Activated B cell treated with CpG ODN at 0.5 μM for 24 hours (primary cell): ENCODE measurements around the gene AP4B1. TPM values are rescaled to one million over a fixed set of nuclear protein-coding genes. Genes with fewer than 3 reads are reported as not detected.

Source experiments
- ATAC-seq: fragments of 200-7000 bp; cut with Tn5 transposase; one replicate; pipeline ENCODE4 v1.10.0; 2021; ENCODE audit warnings: low read depth, mild to moderate bottlenecking, moderate library complexity
- CTCF ChIA-PET: fragments of 350-600 bp; sonication (Branson Sonifier 250); formaldehyde crosslinking; loops from one replicate; lab custom pipeline; 2021; ENCODE audit warnings: antibody characterized with exemption; lab: Charles Lee
- POLR2A ChIA-PET: fragments of 350-600 bp; sonication (Branson Sonifier 250); formaldehyde crosslinking; loops from one replicate; lab custom pipeline; 2021; ENCODE audit warnings: antibody characterized with exemption; lab: Charles Lee
- DNase-seq: peaks from one replicate; pipeline ENCODE4 v3.0.0; 2022
- H3K27ac Mint-ChIP-seq: one replicate; pipeline ENCODE4 v1.8.0; 2020; ENCODE audit warnings: mixed read lengths
- H3K27me3 Mint-ChIP-seq: one replicate; pipeline ENCODE4 v1.8.0; 2021; ENCODE audit warnings: mixed read lengths
- H3K36me3 Mint-ChIP-seq: one replicate; pipeline ENCODE4 v1.8.0; 2021; ENCODE audit warnings: low read depth, mixed read lengths
- H3K4me1 Mint-ChIP-seq: one replicate; pipeline ENCODE4 v1.8.0; 2021; ENCODE audit warnings: mixed read lengths
- H3K4me3 Mint-ChIP-seq: one replicate; pipeline ENCODE4 v1.8.0; 2020; ENCODE audit warnings: mild to moderate bottlenecking, mixed read lengths
- H3K9me3 Mint-ChIP-seq: one replicate; pipeline ENCODE4 v1.8.0; 2020; ENCODE audit warnings: mixed read lengths
- intact Hi-C: fragments of 100-400 bp; cut with micrococcal nuclease; formaldehyde crosslinking; loops from one replicate; pipeline ENCODE4 v1.15.1; 2024
- total RNA-seq: library from RNA; stranded (reverse); gene quantifications from 2 replicates; pipeline ENCODE4 v1.2.3, GENCODE V29; 2022
- TF ChIP-seq, protein P1 (sequence below): fragments of 200-600 bp; IDR thresholded peaks from one replicate; pipeline ENCODE4 v1.8.0; 2022; ENCODE audit warnings: antibody characterized with exemption, mild to moderate bottlenecking

AP4B1 gene
- total RNA-seq, 1 donor from 2014 or later, result 69.9 TPM

DNA sequence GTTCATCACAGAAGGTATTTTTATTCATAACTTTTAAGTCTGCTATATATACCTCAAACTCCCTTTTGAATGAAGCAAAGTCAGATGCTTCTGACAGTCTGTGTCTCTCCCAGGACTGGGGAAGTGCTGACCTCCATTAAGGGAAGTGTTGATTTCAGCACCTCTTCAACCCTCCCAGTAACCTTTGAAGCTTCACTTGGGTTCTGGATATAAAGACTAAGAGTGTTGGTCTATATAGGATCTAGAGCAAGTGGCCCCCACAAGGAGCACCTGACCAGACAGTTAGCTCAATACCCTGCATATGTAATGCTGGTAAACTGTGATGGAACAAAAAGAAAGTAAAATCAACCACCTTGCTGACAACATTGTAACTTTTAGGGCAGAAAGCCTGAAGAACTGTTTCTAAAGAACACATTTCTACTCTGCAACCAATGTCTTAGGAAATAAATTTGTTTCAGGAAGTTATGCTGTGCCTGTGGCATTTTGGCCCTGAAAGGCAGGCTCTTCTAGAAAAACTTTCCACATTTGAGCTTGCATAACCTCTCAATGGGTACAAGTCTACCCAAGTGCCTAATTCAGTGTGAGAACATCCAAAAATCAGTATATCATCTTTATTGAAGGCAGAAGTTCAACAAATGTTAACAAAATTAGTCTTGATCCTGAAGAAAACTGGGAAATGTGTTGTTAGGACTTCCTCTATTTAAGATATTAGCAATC lies 32.2 kb downstream of the AP4B1 start:
- TF ChIP-seq, protein P1, sequence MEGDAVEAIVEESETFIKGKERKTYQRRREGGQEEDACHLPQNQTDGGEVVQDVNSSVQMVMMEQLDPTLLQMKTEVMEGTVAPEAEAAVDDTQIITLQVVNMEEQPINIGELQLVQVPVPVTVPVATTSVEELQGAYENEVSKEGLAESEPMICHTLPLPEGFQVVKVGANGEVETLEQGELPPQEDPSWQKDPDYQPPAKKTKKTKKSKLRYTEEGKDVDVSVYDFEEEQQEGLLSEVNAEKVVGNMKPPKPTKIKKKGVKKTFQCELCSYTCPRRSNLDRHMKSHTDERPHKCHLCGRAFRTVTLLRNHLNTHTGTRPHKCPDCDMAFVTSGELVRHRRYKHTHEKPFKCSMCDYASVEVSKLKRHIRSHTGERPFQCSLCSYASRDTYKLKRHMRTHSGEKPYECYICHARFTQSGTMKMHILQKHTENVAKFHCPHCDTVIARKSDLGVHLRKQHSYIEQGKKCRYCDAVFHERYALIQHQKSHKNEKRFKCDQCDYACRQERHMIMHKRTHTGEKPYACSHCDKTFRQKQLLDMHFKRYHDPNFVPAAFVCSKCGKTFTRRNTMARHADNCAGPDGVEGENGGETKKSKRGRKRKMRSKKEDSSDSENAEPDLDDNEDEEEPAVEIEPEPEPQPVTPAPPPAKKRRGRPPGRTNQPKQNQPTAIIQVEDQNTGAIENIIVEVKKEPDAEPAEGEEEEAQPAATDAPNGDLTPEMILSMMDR, result no peak
- Mint-ChIP-seq H3K36me3 (peaks cover 8% of the 10 kb centered on the region), H3K27ac (peak overlapping the region; percentile 95), H3K4me3 (peak overlapping the region; percentile 85), H3K27me3 (no peaks in the 10 kb centered on the region), H3K9me3 (no peaks in the 10 kb centered on the region), H3K4me1 (peaks cover 74% of the 10 kb centered on the region)
- DNase-seq (no peak), ATAC-seq (no peak)
- POLR2A ChIA-PET, result interaction anchor here (0.6 to 1.5 kb wide), 4 partner anchors 10 to 57 kb away, joined by 3 to 6 read pairs (median 4); partner anchors contain the start of genes AP4B1 and HIPK1
- intact Hi-C loops, result no loop called here
- CTCF ChIA-PET, result interaction anchor here (0.9 kb wide), 1 partner anchor 13 kb away, joined by 6 read pairs; no protein-coding TSS in a partner anchor

DNA sequence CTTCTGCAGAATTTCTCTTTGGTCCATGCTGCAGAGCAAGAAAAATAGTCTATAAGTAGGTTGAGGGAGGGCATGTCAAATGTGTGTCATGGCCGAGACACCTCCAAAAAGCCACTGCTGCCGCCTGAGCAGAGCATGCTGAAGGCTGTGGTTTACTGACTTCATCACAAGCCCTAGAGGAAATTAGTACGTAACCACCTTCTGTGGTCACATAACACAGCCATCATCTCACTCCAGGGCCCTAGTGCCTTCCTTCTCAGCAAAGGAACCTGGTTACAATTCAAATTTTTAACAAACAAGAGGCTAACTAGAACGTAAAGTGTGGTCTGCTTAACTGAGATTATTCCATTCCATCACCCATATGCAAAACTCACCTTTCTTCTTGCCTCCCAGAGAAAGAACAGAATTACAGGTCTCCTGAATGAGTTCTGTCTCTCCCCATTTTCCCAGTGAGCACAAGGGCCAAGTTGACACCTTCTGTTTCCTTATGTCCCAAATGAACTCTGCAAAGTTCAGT lies 32.9 kb downstream of the AP4B1 start, which contains the start of gene PTPN22:
Gene PTPN22 (minus strand): TSS at position 116 of the 517 bp plus-strand sequence.
- ATAC-seq, result peak; percentile 96
- no peaks in the 10 kb centered on the region for H3K9me3 Mint-ChIP-seq
- no peaks in the 10 kb centered on the region for H3K27me3 Mint-ChIP-seq
- ChIA-PET CTCF (no interaction called here), POLR2A (interaction anchor here (0.6 to 1.5 kb wide), 4 partner anchors 9 to 58 kb away, joined by 3 to 6 read pairs (median 4); partner anchors contain the start of genes AP4B1 and HIPK1)
- H3K27ac Mint-ChIP-seq, result peak within 1 kb of the TSS; percentile 95
- H3K36me3 Mint-ChIP-seq, result peaks cover 8% of the 10 kb centered on the region
- intact Hi-C loops, result loop anchor here (1.0 kb wide), 5 partner anchors 13 to 59 kb away; partner anchors contain the start of genes AP4B1, HIPK1 and RSBN1
- H3K4me3 Mint-ChIP-seq, result peak within 1 kb of the TSS; percentile 85
- TF ChIP-seq, protein P1, result no peak
- DNase-seq, result peak; percentile 39
- peaks cover 77% of the 10 kb centered on the region for H3K4me1 Mint-ChIP-seq

DNA sequence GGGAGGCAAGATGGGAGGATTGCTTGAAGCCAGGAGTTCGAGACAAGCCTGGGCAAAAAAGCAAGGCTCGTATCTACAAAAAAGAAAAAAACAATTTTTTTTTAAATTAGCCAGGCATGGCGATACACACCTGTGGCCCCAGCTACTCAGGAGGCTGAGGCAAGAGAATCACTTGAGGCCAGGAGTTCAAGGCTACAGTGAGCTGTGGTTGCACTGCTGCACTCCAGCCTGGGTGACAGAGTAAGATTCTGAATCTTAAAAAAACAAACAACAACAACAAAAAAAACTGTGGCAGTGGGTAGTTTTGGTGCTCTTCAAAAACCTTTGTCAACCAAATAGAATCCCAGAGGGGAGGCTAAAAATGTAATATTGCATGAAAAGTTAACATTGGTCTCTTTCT lies 33.8 kb downstream of the AP4B1 start:
- no peaks in the 10 kb centered on the region for H3K27me3 Mint-ChIP-seq
- peak overlapping the region; percentile 95 for H3K27ac Mint-ChIP-seq
- TF ChIP-seq, protein P1, result no peak
- intact Hi-C loops, result loop anchor here (1.0 kb wide), 5 partner anchors 12 to 59 kb away; partner anchors contain the start of genes AP4B1, HIPK1 and RSBN1
- no peak for DNase-seq
- POLR2A ChIA-PET, result interaction anchor here (1.1 to 3.3 kb wide), 3 partner anchors 12 to 59 kb away, joined by 5 to 36 read pairs (median 11); partner anchors contain the start of genes AP4B1 and RSBN1
- H3K4me3 Mint-ChIP-seq, result peak overlapping the region; percentile 85
- peaks cover 75% of the 10 kb centered on the region for H3K4me1 Mint-ChIP-seq
- CTCF ChIA-PET, result interaction anchor here (0.9 to 1.8 kb wide), 2 partner anchors 10 to 59 kb away, joined by 3 to 6 read pairs; no protein-coding TSS in a partner anchor
- peaks cover 10% of the 10 kb centered on the region for H3K36me3 Mint-ChIP-seq
- ATAC-seq, result no peak
- no peaks in the 10 kb centered on the region for H3K9me3 Mint-ChIP-seq

DNA sequence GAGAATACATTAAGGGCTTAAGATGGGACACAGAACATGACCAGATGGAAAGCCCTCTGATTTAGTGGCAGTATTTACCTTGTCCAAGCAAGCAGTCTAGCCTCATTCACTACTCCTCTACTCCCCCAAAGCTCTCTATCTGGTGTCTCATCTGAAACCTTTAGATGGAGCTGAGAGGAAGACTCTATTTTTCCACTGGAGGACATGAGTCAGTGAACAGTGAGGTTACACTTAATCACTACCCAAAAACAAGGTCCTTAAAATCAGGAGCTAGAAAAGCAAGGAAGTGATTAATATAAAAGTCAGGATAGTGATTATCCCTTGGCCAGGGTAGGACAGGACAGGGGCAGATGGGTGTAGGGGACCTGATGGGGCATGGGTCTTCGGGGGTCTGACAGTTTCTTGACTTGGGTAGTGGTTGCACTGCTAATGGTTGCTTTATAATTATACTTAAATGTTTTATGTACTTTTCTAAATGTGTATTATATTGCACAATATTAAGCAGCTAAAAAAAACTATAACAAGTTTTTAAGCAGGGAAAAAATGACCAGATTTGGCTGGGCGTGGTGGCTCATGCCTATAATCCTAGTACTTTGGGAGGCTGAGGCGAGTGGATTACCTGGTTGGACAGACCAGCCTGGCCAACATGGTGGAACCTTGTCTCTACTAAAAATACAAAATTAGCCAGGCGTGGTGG lies 36.1 kb downstream of the AP4B1 start:
- Mint-ChIP-seq H3K4me3 (no peak overlapping the region), H3K27me3 (no peaks in the 10 kb centered on the region), H3K4me1 (peaks cover 59% of the 10 kb centered on the region), H3K36me3 (peaks cover 18% of the 10 kb centered on the region), H3K9me3 (no peaks in the 10 kb centered on the region), H3K27ac (peak overlapping the region; percentile 50)
- DNase-seq, result no peak
- CTCF ChIA-PET, result interaction anchor here (1.2 to 1.4 kb wide), 4 partner anchors 33 to 51 kb away, joined by 3 to 5 read pairs (median 4); partner anchors contain the start of genes AP4B1 and DCLRE1B
- ATAC-seq, result no peak
- intact Hi-C loops, result no loop called here
- TF ChIP-seq, protein P1, result no peak
- POLR2A ChIA-PET, result interaction anchor here (3.1 to 3.3 kb wide), 2 partner anchors 9 to 35 kb away, joined by 11 to 36 read pairs; partner anchors contain the start of gene AP4B1
